Adrenal gland (tissue), 19 donors: ENCODE results near the gene ALPG. TPM values are rescaled to one million over a fixed set of nuclear protein-coding genes. Genes with fewer than 3 reads are reported as not detected.
"Not testable (repeated sequence)": the region's sequence is repeated elsewhere in the genome, so short reads cannot be mapped to it uniquely, and the experiment has no call there.

Experiments
- DNase-seq, 7 donors: peaks; one replicate each; pipeline ENCODE4 v3.0.0-alpha.2; 2019 to 2020
- H3K27ac ChIP-seq, 5 donors: fragments of 200-600 bp; sonication (generic) in 4 of 5; 1 replicate in 3 of 5; 2 replicates in 2 of 5; pipeline versions ENCODE4 v1.5.1 to v1.8.0; 2016 to 2020; ENCODE audit warnings: mild to moderate bottlenecking in 1 of 5
- H3K27me3 ChIP-seq: fragments of 200-600 bp; 2 replicates; pipeline ENCODE4 v1.8.0; 2021
- H3K36me3 ChIP-seq, 2 donors: fragments of 200-600 bp; replicated peaks in 1 of 2; 1 replicate in 1 of 2; 2 replicates in 1 of 2; pipeline versions ENCODE4 v1.5.1 to v1.8.0; 2018 to 2022
- H3K4me1 ChIP-seq, 2 donors: fragments of 200-600 bp; replicated peaks in 1 of 2; 1 replicate in 1 of 2; 2 replicates in 1 of 2; pipeline versions ENCODE4 v1.5.1 to v1.8.0; 2018 to 2021
- H3K4me3 ChIP-seq, 4 donors: fragments of 200-600 bp; sonication (generic) in 3 of 4; one replicate each; pipeline ENCODE4 v1.5.1; 2016 to 2018
- H3K9me3 ChIP-seq, 3 donors: fragments of 200-600 bp; sonication (generic) in 1 of 3; replicated peaks in 1 of 3; 1 replicate in 2 of 3; 2 replicates in 1 of 3; pipeline versions ENCODE4 v1.5.1 to v1.8.0; 2016 to 2021
- CTCF ChIP-seq, 6 experiments: fragments of 450-650 bp in 4 of 6; fragments of 200-600 bp in 2 of 6; sonication (generic) in 1 of 6; IDR thresholded peaks; 1 replicate in 5 of 6; 2 replicates in 1 of 6; pipeline versions ENCODE4 v1.5.1 to v1.8.0; 2016 to 2021; ENCODE audit warnings: antibody characterized with exemption in 6 of 6, mild to moderate bottlenecking in 2 of 6, moderate library complexity in 1 of 6
- POLR2A ChIP-seq, 2 donors: fragments of 450-650 bp; IDR thresholded peaks; one replicate each; pipeline ENCODE4 v1.6.1; 2017; ENCODE audit warnings: antibody characterized with exemption in 2 of 2, mild to moderate bottlenecking in 2 of 2, moderate library complexity in 1 of 2
- WGBS, 4 donors: extraction: QIAGEN DNeasy Blood & Tissue Kit in 2 of 4; methylation state at CpG; one replicate each; pipeline versions ENCODE4 v1.1.5 to v1.1.7; 2013 to 2017; 5-methylcytosine and 5-hydroxymethylcytosine counted together
- intact Hi-C, 2 donors: fragments of 100-400 bp; cut with DNase I; formaldehyde crosslinking; loops; one replicate each; pipeline versions ENCODE4 v1.14.1 to v1.15.0; 2022 to 2023
- long read RNA-seq, 10 donors: library from polyadenylated mRNA in 3 of 10; unstranded in 2 of 10; stranded (forward) in 1 of 10; transcript quantifications; one replicate each; pipeline ENCODE4 v2.0.0 and lab custom pipeline, GENCODE V29; 2021 to 2026
- polyA plus RNA-seq, 3 donors: library from polyadenylated mRNA; stranded (reverse); fragments of 200-250 nt in 2 of 3; fragments of 350-450 nt in 1 of 3; fragmentation: Illumina TruSeq in 1 of 3; extraction: RNeasy Lipid Tissue Mini Kit (QIAGEN cat#74804) in 1 of 3; gene quantifications; one replicate each; pipeline ENCODE4 v1.2.3, GENCODE V29; 2013 to 2014
- total RNA-seq, 9 donors: library from RNA; depleted of rRNA in 4 of 9; stranded (reverse); fragments of >200 nt in 4 of 9; fragments of 120-200 nt in 1 of 9; fragmentation: NEBNext Ultra II Directional in 1 of 9; extraction: Animal tissue kit (Norgen Biotek cat#: 25700) in 1 of 9; gene quantifications; one replicate each; pipeline versions ENCODE4 v1.1.0 to v1.2.4, GENCODE V29; 2013 to 2023
- donor health status: healthy with polysubstance abuse.
- donor health status: Bipolar disorder and iron deficiency.
- donor health status: DM: yes; HTN: yes; CAD: no.
- donor health status: DM: no; HTN: no; CAD: no.
- donor health status: DM: no; HTN: no; CAD: no.
- donor health status: DM: yes; HTN: yes; CAD: no.

The ALPG gene
- total RNA-seq (not detected), polyA plus RNA-seq (not detected)
- long read RNA-seq, donor 1 = 0 reads
- long read RNA-seq, donor 2 = 0 reads
- long read RNA-seq, donor 3 = 0 reads
- long read RNA-seq, donor 4 = 0 reads
- long read RNA-seq, donor 5 = 0 reads
- long read RNA-seq, donor 6 = 0 reads
- long read RNA-seq, donor 7 = 0 reads
- long read RNA-seq, donor 8 = 0 reads
- long read RNA-seq, donor 9 = 0 reads
- long read RNA-seq, donor 10 = 0 reads

- no peaks in the 10 kb centered on the region for H3K27me3 ChIP-seq
- intact Hi-C loops = no loop called here
- no peaks in the 10 kb centered on the region for H3K36me3 ChIP-seq
- H3K27ac ChIP-seq = no peak within 1 kb of the TSS
- H3K4me3 ChIP-seq = no peak within 1 kb of the TSS
- WGBS, 4 donors = 90 to 96% (median 92%) methylated on average over 6 to 17 of the region's 17 CpGs
- no peaks in the 10 kb centered on the region for H3K9me3 ChIP-seq
- H3K4me1 ChIP-seq = no peaks in the 10 kb centered on the region
- TF ChIP-seq CTCF (IDR thresholded peaks at IDR 0.05) (no peak), POLR2A (IDR thresholded peaks at IDR 0.05) (no peak)
- DNase-seq = no peak
Measured at GRCh38 chr2:232406556-232407310, at the start of gene ALPG. TSS of gene ALPG (plus strand) at chr2:232406844. CDS start at chr2:232406895, 51 bp downstream.

- intact Hi-C loops = no loop called here
- DNase-seq = no peak
- TF ChIP-seq POLR2A (IDR thresholded peaks at IDR 0.05) = no peak
- TF ChIP-seq CTCF (IDR thresholded peaks at IDR 0.05) = no peak
- Histone ChIP-seq H3K9me3 (no peaks in the 10 kb centered on the region), H3K27ac (no peak overlapping the region), H3K4me3 (no peak overlapping the region), H3K4me1 (no peaks in the 10 kb centered on the region), H3K36me3 (no peaks in the 10 kb centered on the region), H3K27me3 (no peaks in the 10 kb centered on the region)
- WGBS, 4 donors = 88 to 91% (median 89%) methylated on average over 5 of the region's 5 CpGs
Measured at GRCh38 chr2:232361646-232362045, 45.0 kb upstream of the ALPG start.

DNA sequence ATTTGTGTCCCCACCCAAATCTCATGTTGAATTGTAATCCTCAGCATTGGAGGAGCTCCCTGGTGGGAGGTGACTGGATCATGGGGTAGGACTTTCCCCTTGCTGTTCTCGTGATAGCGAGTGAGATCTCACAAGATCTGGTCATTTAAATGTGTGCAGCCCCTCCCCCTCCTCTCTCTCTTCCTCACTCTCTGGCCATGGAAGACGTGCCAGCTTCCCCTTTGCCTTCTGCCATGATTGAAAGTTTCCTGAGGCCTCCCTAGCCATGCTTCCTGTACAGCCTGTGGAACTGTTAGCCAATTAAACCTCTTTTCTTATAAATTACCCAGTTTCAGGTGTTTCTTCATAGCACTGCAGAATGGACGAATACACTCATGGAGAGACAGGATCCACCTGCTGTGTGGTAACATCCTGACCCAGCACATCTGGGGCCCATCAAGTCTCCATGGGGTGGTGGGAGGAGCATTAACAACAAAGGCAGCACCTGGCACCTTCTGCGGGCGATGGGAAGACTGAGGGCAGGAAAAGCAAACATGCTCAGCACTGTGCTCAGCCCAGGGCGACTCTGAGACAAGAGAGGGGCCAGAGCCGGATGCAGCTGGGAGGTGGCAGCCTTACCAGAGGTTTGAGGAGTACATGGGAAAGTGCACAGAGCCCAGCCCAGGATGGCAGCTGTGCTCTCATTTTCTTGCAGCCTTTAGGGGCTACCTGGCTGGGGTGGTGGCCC lies 44.3 kb upstream of the ALPG start:
- DNase-seq = peak in 1 of 7 donors; percentile 4
- Histone ChIP-seq H3K36me3 (no peaks in the 10 kb centered on the region), H3K4me3 (no peak overlapping the region), H3K9me3 (no peaks in the 10 kb centered on the region), H3K27me3 (no peaks in the 10 kb centered on the region), H3K4me1 (no peaks in the 10 kb centered on the region), H3K27ac (no peak overlapping the region)
- WGBS, 4 donors = 74 to 92% (median 86%) methylated on average over 8 of the region's 8 CpGs
- TF ChIP-seq CTCF (IDR thresholded peaks at IDR 0.05) (no peak), POLR2A (IDR thresholded peaks at IDR 0.05) (no peak)
- intact Hi-C loops = no loop called here

- H3K4me1 ChIP-seq, H3K36me3 ChIP-seq, H3K9me3 ChIP-seq, intact Hi-C loops, H3K27ac ChIP-seq, H3K27me3 ChIP-seq: not testable (repeated sequence)
- H3K4me3 ChIP-seq = peak overlapping the region in 1 of 4 donors; percentile 26
- 79 to 94% (median 83%) methylated on average over 2 to 12 of the region's 12 CpGs for WGBS, 4 donors
- peak in 1 of 7 donors; percentile 2 for DNase-seq
Measured at GRCh38 chr2:232363064-232363783, 43.4 kb upstream of the ALPG start.
